Thoracic aorta (tissue), 2 donors: ENCODE data around the gene XYLT1. TPM values are rescaled to one million over a fixed set of nuclear protein-coding genes. Genes with fewer than 3 reads are reported as not detected.
A peak's percentile ranks its signal among the peaks of the same experiment; 100 is the strongest.

Experiments
- ATAC-seq: fragments of 150-250 bp; one replicate; pipeline ENCODE4 v1.8.0; 2017; ENCODE audit warnings: low read depth; ENCODE audit not compliant: insufficient number of reproducible peaks, low FRiP score
- DNase-seq: peaks from one replicate; pipeline ENCODE4 v3.0.0-alpha.2; 2020; ENCODE audit warnings: low spot score
- H3K27ac ChIP-seq, 2 donors: fragments of 200-600 bp; sonication (generic); 1 replicate in 1 of 2; 2 replicates in 1 of 2; pipeline ENCODE4 v1.5.1; 2016; ENCODE audit warnings: mild to moderate bottlenecking in 2 of 2, moderate library complexity in 2 of 2
- H3K27me3 ChIP-seq: fragments of 200-600 bp; sonication (generic); replicated peaks from 2 replicates; pipeline ENCODE4 v1.6.0; 2016; ENCODE audit warnings: mild to moderate bottlenecking; ENCODE audit not compliant: insufficient read depth
- H3K36me3 ChIP-seq: fragments of 200-600 bp; sonication (generic); one replicate; pipeline ENCODE4 v1.5.1; 2016
- H3K4me1 ChIP-seq, 2 donors: fragments of 200-600 bp; sonication (generic); 1 replicate in 1 of 2; 2 replicates in 1 of 2; pipeline versions ENCODE4 v1.5.1 to v1.6.0; 2016; ENCODE audit warnings: low read depth in 2 of 2, mild to moderate bottlenecking in 1 of 2; ENCODE audit not compliant: control insufficient read depth in 1 of 2
- H3K4me3 ChIP-seq: fragments of 200-600 bp; sonication (generic); 2 replicates; pipeline ENCODE4 v1.5.1; 2016; ENCODE audit warnings: mild to moderate bottlenecking
- H3K9me3 ChIP-seq: fragments of 200-600 bp; sonication (generic); 2 replicates; pipeline ENCODE4 v1.5.1; 2016
- CTCF ChIP-seq: fragments of 200-600 bp; sonication (generic); IDR thresholded peaks from one replicate; pipeline ENCODE4 v1.5.1; 2019; ENCODE audit warnings: antibody characterized with exemption
- total RNA-seq, 2 donors: library from RNA; depleted of rRNA; stranded (reverse); fragments of >200 nt; gene quantifications; one replicate each; pipeline versions ENCODE4 v1.1.0 to v1.2.3, GENCODE V29; 2016

XYLT1 gene
- total RNA-seq, 2 donors from 2014 or later, result 13.1 to 22.5 TPM

DNA sequence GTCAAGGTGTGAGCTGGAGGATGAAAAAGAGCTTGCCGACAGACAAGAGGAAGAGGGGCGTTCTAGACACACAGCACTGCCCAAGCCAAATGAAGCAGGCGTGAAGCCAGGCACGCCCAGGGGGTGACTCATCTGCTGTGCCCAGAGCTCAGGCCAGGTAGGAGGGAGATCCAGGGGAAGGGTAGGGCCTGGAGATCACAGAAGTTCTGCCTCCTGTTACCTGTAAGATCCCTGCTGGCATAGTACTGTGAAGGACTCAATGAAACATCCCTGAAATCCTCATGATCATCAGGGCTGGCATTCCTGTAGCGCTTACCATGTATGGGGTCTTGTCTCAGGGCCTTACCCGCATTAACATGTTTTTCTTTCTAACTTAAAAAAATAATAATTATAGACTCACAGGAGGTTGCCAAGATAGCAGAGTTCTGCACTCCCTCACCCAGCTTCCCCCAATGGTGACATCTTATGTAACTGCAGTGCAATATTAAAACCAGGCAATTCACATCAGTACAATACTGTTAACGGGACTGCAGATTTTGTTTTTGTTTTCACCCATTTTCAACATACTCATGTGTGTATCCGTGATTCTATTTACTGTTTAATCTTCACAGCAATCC, 158.6 kb downstream of the XYLT1 start:
- H3K4me1 ChIP-seq, result peaks cover 11 to 25% of the 10 kb centered on the region in 2 donors
- H3K4me3 ChIP-seq, result no peak overlapping the region
- no peaks in the 10 kb centered on the region for H3K27me3 ChIP-seq
- no peaks in the 10 kb centered on the region for H3K36me3 ChIP-seq
- peak overlapping the region in 1 of 2 donors; percentile 74 for H3K27ac ChIP-seq
- TF ChIP-seq CTCF, result no peak
- H3K9me3 ChIP-seq, result no peaks in the 10 kb centered on the region
- ATAC-seq (no peak), DNase-seq (no peak)

DNA sequence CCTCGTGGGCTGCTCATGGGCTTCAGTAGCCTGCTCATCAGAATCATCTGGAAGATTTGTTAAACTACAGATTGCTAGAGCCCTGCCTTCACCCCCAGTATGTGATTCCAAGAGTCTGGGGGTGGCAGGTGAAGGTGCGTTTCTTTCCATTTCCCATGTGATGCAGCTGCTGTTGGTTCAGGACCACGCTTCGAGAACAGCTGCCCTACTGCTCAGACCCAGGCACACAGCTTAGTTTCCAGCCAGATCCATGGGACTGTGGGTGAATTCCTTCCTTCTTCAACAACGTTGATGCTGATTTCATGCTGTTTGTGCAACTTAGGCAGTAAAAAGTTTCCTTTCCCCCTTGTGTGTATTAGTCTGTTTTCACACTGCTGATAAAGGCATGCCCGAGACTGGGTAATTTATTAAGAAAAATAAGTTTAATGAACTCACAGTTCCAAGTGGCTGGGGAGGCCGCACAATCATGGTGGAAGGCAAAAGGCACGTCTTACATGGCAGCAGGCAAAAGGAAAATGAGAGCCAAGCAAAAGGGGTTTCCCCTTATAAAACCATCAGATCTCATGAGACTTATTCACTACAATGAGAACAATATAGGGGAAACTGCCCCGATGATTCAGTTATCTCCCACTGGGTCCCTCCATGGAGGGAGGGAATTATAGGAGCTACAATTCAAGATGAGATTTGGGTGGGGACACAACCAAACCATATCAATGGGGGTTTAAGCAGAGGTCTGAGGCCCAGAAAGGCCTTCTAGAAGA, 159.2 kb downstream of the XYLT1 start:
- H3K36me3 ChIP-seq, result no peaks in the 10 kb centered on the region
- H3K4me3 ChIP-seq, result no peak overlapping the region
- TF ChIP-seq CTCF, result no peak
- peaks cover 11 to 25% of the 10 kb centered on the region in 2 donors for H3K4me1 ChIP-seq
- no peaks in the 10 kb centered on the region for H3K27me3 ChIP-seq
- no peaks in the 10 kb centered on the region for H3K9me3 ChIP-seq
- DNase-seq (no peak), ATAC-seq (no peak)
- H3K27ac ChIP-seq, result no peak overlapping the region

DNA sequence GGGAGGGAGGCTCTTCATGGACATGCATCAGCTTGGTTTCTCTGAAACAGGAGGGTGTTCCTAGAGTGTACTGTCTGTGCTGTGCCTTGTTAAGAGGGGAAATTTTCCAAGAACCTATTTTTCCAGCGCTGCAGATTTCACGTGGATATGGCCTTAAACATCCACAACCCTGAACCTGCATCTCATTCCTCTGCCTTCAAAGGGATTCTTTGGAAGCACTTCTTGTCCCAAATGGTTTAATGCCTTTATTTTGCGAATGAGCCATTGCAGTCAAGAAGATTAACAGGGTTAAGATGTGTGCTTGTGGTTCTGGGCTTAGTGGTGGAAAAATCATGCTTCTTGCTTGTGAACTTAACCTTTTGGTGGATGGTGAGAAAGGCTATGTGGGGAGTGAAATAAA, 161.2 kb downstream of the XYLT1 start:
- DNase-seq, result no peak
- H3K27me3 ChIP-seq, result no peaks in the 10 kb centered on the region
- no peak overlapping the region for H3K27ac ChIP-seq
- H3K9me3 ChIP-seq, result no peaks in the 10 kb centered on the region
- no peak for TF ChIP-seq CTCF
- no peak overlapping the region for H3K4me3 ChIP-seq
- ATAC-seq, result no peak
- H3K36me3 ChIP-seq, result no peaks in the 10 kb centered on the region
- H3K4me1 ChIP-seq, result peaks cover 11 to 30% of the 10 kb centered on the region in 2 donors

DNA sequence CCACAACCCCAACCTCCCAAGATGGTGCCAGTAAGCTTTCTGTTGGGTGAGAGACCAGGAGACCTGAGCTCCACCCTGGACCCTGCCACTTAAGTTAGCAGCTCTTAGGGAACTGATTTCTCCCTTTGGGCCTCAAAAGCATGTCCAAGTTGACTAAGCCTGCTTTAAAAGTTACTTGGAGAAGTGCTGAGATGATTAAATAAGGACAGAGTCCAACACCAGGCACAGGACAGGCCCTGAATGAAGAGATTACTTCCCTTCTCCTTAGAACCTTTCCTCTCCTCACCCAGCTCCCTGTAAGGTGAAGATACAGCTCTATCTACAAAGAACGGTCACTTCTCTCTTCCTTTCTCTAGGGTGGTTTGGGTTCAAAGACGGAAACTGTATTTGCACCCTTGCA, 162.6 kb downstream of the XYLT1 start:
- peaks cover 5 to 24% of the 10 kb centered on the region in 2 donors for H3K4me1 ChIP-seq

More for the DNA sequence above, 162.6 kb downstream of the XYLT1 start:
- no peak for ATAC-seq
- no peak for TF ChIP-seq CTCF
- DNase-seq, result no peak
- no peaks in the 10 kb centered on the region for H3K36me3 ChIP-seq
- H3K27ac ChIP-seq, result no peak overlapping the region
- no peaks in the 10 kb centered on the region for H3K27me3 ChIP-seq
- no peaks in the 10 kb centered on the region for H3K9me3 ChIP-seq
- no peak overlapping the region for H3K4me3 ChIP-seq
